Endothelial cell of umbilical vein (primary cell): ENCODE results near the gene MID2. TPM values are rescaled to one million over a fixed set of nuclear protein-coding genes. Genes with fewer than 3 reads are reported as not detected.

Experiments used
- BruUV-seq: library from RNA; stranded (reverse); fragments of 400-500 nt; replicated peaks from 2 replicates; lab custom pipeline; 2021; lab: Mats Ljungman, UMichigan
- CTCF ChIA-PET: fragments of 300-600, 350-600 bp; sonication (Branson Sonifier 250); formaldehyde crosslinking; loops from one replicate; lab custom pipeline; 2021; ENCODE audit warnings: antibody characterized with exemption, inconsistent platforms; lab: Charles Lee
- POLR2A ChIA-PET: fragments of 300-600, 350-600 bp; sonication (Branson Sonifier 250); formaldehyde crosslinking; loops from one replicate; lab custom pipeline; 2021; ENCODE audit warnings: antibody characterized with exemption, inconsistent platforms; lab: Charles Lee
- DNase-seq: peaks from one replicate; pipeline ENCODE4 v3.0.0-alpha.2; 2011; ENCODE audit warnings: low read depth, low spot score
- FAIRE-seq: peaks from 2 replicates; lab custom pipeline; 2011; peaks lifted over from hg19 to GRCh38; lab: Jason Lieb, UNC
- H2AFZ ChIP-seq: 2 replicates; pipeline ENCODE4 v1.6.0; 2012; ENCODE audit warnings: low read depth, low read length, control low read depth, inconsistent platforms
- H3K27ac ChIP-seq: 2 replicates; pipeline ENCODE4 v1.5.1; 2011; ENCODE audit warnings: low read depth, mild to moderate bottlenecking, control low read depth, low read length, moderate library complexity; ENCODE audit not compliant: insufficient read depth
- H3K27me3 ChIP-seq, 2 experiments: 2 replicates each; pipeline versions ENCODE4 v1.6.0 to v1.6.1; 2011; ENCODE audit warnings: low read length in 2 of 2, mixed read lengths in 1 of 2; ENCODE audit not compliant: control insufficient read depth in 2 of 2, insufficient read depth in 2 of 2
- H3K36me3 ChIP-seq, 2 experiments: 2 replicates in 1 of 2; 3 replicates in 1 of 2; pipeline ENCODE4 v1.5.1; 2011; ENCODE audit warnings: low read length in 2 of 2, mild to moderate bottlenecking in 1 of 2, moderate library complexity in 1 of 2; ENCODE audit not compliant: control insufficient read depth in 2 of 2, insufficient read depth in 2 of 2; ENCODE audit errors: extremely low read depth in 1 of 2
- H3K4me1 ChIP-seq: 3 replicates; pipeline ENCODE4 v1.5.1; 2011; ENCODE audit warnings: mild to moderate bottlenecking, low read length; ENCODE audit not compliant: control insufficient read depth, insufficient read depth; ENCODE audit errors: extremely low read depth
- H3K4me2 ChIP-seq: 2 replicates; pipeline ENCODE4 v1.6.1; 2011; ENCODE audit warnings: low read length, control low read depth, mixed read lengths; ENCODE audit not compliant: insufficient read depth
- H3K4me3 ChIP-seq, 3 experiments: fragments of 200-600 bp in 1 of 3; sonication (generic), shearing (Covaris generic) in 1 of 3; replicated peaks in 1 of 3; 2 replicates each; pipeline ENCODE4 v1.5.1; 2011 to 2016; ENCODE audit warnings: control low read depth in 3 of 3, low read length in 3 of 3, mild to moderate bottlenecking in 2 of 3, inconsistent platforms in 1 of 3, low read depth in 1 of 3, moderate library complexity in 1 of 3; ENCODE audit not compliant: insufficient read depth in 1 of 3
- H3K79me2 ChIP-seq: 2 replicates; pipeline ENCODE4 v1.6.0; 2012; ENCODE audit warnings: low read length, inconsistent platforms; ENCODE audit not compliant: control insufficient read depth, insufficient read depth
- H3K9ac ChIP-seq: replicated peaks from 2 replicates; pipeline ENCODE3; 2011; ENCODE audit warnings: low read length, control low read depth; ENCODE audit not compliant: insufficient read depth; ENCODE audit errors: extremely low read depth
- H3K9me1 ChIP-seq: replicated peaks from 3 replicates; pipeline ENCODE4 v1.6.0; 2011; ENCODE audit warnings: mild to moderate bottlenecking, low read length; ENCODE audit not compliant: control insufficient read depth, insufficient read depth; ENCODE audit errors: extremely low read depth
- H3K9me3 ChIP-seq: replicated peaks from 2 replicates; pipeline ENCODE4 v1.5.1; 2012; ENCODE audit warnings: low read length, inconsistent platforms; ENCODE audit not compliant: control insufficient read depth, insufficient read depth
- H4K20me1 ChIP-seq: replicated peaks from 2 replicates; pipeline ENCODE3; 2011; ENCODE audit warnings: mild to moderate bottlenecking, low read length; ENCODE audit not compliant: control insufficient read depth, insufficient read depth; ENCODE audit errors: extremely low read depth
- EZH2 ChIP-seq: IDR thresholded peaks from 2 replicates; pipeline ENCODE4 v1.6.1; 2012; ENCODE audit warnings: borderline replicate concordance, low read depth, mild to moderate bottlenecking, moderate library complexity, low read length, inconsistent platforms; ENCODE audit not compliant: severe bottlenecking
- FOS ChIP-seq: IDR thresholded peaks from 2 replicates; pipeline ENCODE4 v1.6.1; 2011; ENCODE audit warnings: mild to moderate bottlenecking, low read length, moderate library complexity, borderline replicate concordance; ENCODE audit not compliant: insufficient read depth
- GATA2 ChIP-seq: IDR thresholded peaks from 2 replicates; pipeline ENCODE4 v1.7.0; 2011; ENCODE audit warnings: low read depth, mild to moderate bottlenecking, moderate library complexity, mixed read lengths, low read length; ENCODE audit not compliant: insufficient read length, insufficient read depth
- JUN ChIP-seq: IDR thresholded peaks from 2 replicates; pipeline ENCODE4 v1.6.1; 2011; ENCODE audit warnings: borderline replicate concordance, low read depth; ENCODE audit not compliant: insufficient read length, insufficient read depth
- MYC ChIP-seq: IDR thresholded peaks from one replicate; pipeline ENCODE4 v1.6.1; 2011; ENCODE audit warnings: mild to moderate bottlenecking, low read depth, low read length
- POLR2A ChIP-seq: IDR thresholded peaks from 2 replicates; pipeline ENCODE4 v1.6.1; 2012; ENCODE audit warnings: low read depth, mild to moderate bottlenecking, control low read depth, low read length
- POLR2AphosphoS5 ChIP-seq: IDR thresholded peaks from 2 replicates; pipeline ENCODE4 v1.6.1; 2012; ENCODE audit warnings: low read depth, mild to moderate bottlenecking, control low read depth, low read length, moderate library complexity; ENCODE audit not compliant: insufficient read depth
- dilution Hi-C: fragments of 300-500 bp; cut with MboI; formaldehyde crosslinking; loops from one replicate; pipeline ENCODE4 v1.15.0; 2019; ENCODE audit warnings: low sequenced_read_pairs; ENCODE audit not compliant: extremely low pct_ligation_motif_present
- intact Hi-C: fragments of 100-400 bp; cut with micrococcal nuclease; formaldehyde crosslinking; loops from one replicate; pipeline ENCODE4 v1.10.0; 2022
- polyA plus RNA-seq, 4 experiments: library from polyadenylated mRNA; depleted of rRNA in 3 of 4; stranded (reverse) in 3 of 4; unstranded in 1 of 4; fragments of >200 nt; gene quantifications; 2 replicates each; pipeline versions ENCODE4 v1.2.1 to v1.2.3, GENCODE V29; 2011 to 2012; ENCODE audit warnings: missing spikeins in 1 of 4
- total RNA-seq: library from RNA; stranded (reverse); gene quantifications from 2 replicates; pipeline ENCODE4 v1.2.3, GENCODE V29; 2021
- TF ChIP-seq, protein P1 (sequence below): IDR thresholded peaks from 2 replicates; pipeline ENCODE4 v1.6.1; 2011; ENCODE audit not compliant: insufficient read depth, insufficient read length
- TF ChIP-seq, protein P2 (sequence below), 2 donors: IDR thresholded peaks; 1 replicate in 1 of 2; 2 replicates in 1 of 2; pipeline ENCODE4 v1.5.1; 2011; ENCODE audit warnings: low read length in 2 of 2, mild to moderate bottlenecking in 2 of 2, moderate library complexity in 2 of 2, control low read depth in 1 of 2, inconsistent platforms in 1 of 2, low read depth in 1 of 2; ENCODE audit not compliant: insufficient read depth in 1 of 2; ENCODE audit errors: extremely low read depth in 1 of 2

Gene MID2
- total and polyA plus RNA-seq, 2 donors (not counting 3 experiments of a cell fraction or from before 2014, with no cell fraction given), result 16.4 to 25.3 TPM

DNA sequence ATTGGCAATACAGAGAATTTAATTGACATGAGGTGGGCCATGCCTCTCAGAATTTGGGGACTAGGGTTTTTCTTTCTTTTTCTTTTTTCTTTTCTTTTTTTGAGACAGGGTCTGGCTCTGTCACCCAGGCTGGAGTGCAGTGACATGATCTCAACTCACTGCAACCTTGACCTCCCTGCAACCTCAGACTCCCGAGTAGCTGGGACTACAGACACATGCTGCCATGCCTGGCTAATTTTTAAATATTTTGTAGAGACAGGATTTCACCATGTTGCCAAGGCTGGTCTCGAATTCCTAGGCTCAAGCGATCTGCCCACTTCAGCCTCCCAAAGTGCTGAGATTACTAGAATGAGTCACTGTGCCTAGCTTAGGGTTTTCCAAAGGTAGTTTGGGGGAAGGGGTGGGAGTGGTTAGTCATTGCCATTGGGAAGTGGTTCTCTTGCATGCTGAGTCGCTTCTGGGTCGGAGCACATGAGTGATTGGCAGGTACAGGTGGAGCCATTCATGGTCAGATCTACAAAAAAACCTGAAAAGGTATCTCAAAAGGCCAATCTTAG is 54.5 kb downstream of the MID2 start:
- Histone ChIP-seq H3K4me1 (peaks cover 11% of the 10 kb centered on the region), H4K20me1 (no peaks in the 10 kb centered on the region), H3K27ac (no peak overlapping the region), H3K4me2 (no peak overlapping the region), H3K27me3 (no peaks in the 10 kb centered on the region), H3K9ac (no peak overlapping the region), H3K9me3 (no peaks in the 10 kb centered on the region), H3K4me3 (no peak overlapping the region), H2AFZ (no peak overlapping the region), H3K79me2 (no peaks in the 10 kb centered on the region), H3K9me1 (no peaks in the 10 kb centered on the region), H3K36me3 (no peaks in the 10 kb centered on the region)
- no peak for FAIRE-seq
- intact Hi-C loops, result no loop called here
- ChIA-PET POLR2A (no interaction called here), CTCF (interaction anchor here (0.9 kb wide), 1 partner anchor 103 kb away, joined by 5 read pairs; the partner anchor contains the start of gene NCBP2L)
- no peak for TF ChIP-seq EZH2
- TF ChIP-seq FOS, result no peak
- no peak for TF ChIP-seq GATA2
- TF ChIP-seq, protein P1, sequence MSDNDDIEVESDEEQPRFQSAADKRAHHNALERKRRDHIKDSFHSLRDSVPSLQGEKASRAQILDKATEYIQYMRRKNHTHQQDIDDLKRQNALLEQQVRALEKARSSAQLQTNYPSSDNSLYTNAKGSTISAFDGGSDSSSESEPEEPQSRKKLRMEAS, result no peak
- TF ChIP-seq, protein P2, sequence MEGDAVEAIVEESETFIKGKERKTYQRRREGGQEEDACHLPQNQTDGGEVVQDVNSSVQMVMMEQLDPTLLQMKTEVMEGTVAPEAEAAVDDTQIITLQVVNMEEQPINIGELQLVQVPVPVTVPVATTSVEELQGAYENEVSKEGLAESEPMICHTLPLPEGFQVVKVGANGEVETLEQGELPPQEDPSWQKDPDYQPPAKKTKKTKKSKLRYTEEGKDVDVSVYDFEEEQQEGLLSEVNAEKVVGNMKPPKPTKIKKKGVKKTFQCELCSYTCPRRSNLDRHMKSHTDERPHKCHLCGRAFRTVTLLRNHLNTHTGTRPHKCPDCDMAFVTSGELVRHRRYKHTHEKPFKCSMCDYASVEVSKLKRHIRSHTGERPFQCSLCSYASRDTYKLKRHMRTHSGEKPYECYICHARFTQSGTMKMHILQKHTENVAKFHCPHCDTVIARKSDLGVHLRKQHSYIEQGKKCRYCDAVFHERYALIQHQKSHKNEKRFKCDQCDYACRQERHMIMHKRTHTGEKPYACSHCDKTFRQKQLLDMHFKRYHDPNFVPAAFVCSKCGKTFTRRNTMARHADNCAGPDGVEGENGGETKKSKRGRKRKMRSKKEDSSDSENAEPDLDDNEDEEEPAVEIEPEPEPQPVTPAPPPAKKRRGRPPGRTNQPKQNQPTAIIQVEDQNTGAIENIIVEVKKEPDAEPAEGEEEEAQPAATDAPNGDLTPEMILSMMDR (IDR thresholded peaks at IDR 0.05; ENCODE audit: extremely low read depth in 1 of 2, insufficient read depth in 1 of 2, low read depth in 1 of 2, low read length in 2 of 2), result no peak
- TF ChIP-seq JUN, result no peak
- TF ChIP-seq POLR2A, result no peak
- TF ChIP-seq POLR2AphosphoS5, result no peak
- no peak for TF ChIP-seq MYC
- dilution Hi-C loops, result no loop called here
- no peak for DNase-seq
- BruUV-seq, result no TSS peak
